Skin epidermis (tissue), 12 donors: ENCODE data around the gene KCNQ1.

ENCODE experiments used
- H3K27ac ChIP-seq, 21 experiments: fragments of 200-600 bp; sonication (generic) in 11 of 21; one replicate each; pipeline ENCODE4 v1.5.0; 2020; ENCODE audit warnings: mild to moderate bottlenecking in 3 of 21, inconsistent platforms in 2 of 21, moderate library complexity in 2 of 21
- H3K4me3 ChIP-seq, 7 experiments: fragments of 200-600 bp; sonication (generic) in 2 of 7; one replicate each; pipeline ENCODE4 v1.5.0; 2020; ENCODE audit warnings: inconsistent platforms in 2 of 7, mild to moderate bottlenecking in 2 of 7, moderate library complexity in 1 of 7

KCNQ1 gene

DNA sequence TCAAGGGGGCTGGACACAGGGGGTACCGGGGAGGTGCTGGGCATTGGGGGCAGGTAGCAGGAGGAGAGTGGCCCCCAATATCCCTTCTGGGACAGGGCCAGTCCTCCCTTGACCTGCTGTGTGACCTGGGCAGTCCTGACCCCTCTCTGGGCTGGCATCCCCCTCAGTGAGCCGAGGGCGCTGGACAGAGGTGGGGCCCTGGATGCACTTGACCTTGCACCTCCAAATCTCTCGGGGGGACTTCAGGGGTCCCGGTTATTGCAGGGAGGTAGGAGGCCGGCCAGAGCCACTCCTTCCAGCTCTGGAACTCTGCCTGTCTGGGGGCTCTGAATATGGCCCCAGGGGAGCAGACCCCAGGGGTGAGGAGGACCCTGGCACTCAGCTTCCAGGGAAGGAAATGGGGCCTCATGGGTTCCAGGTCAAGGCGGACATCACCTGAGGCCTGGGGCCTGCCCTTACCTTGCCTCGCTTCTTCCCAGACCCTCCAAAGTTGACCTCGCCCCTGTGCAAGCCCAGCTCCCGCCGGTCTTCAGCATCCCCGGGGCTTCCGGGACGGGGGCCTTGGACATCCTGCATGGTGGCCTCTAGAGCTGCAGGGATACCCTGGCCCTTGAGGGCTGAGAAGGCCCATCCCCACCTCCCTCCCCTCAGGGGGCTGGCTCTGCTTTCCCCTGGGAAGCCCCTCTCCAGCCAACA, 22.2 kb upstream of the KCNQ1 start:
- Histone ChIP-seq H3K4me3 (no peak overlapping the region), H3K27ac (no peak overlapping the region)

DNA sequence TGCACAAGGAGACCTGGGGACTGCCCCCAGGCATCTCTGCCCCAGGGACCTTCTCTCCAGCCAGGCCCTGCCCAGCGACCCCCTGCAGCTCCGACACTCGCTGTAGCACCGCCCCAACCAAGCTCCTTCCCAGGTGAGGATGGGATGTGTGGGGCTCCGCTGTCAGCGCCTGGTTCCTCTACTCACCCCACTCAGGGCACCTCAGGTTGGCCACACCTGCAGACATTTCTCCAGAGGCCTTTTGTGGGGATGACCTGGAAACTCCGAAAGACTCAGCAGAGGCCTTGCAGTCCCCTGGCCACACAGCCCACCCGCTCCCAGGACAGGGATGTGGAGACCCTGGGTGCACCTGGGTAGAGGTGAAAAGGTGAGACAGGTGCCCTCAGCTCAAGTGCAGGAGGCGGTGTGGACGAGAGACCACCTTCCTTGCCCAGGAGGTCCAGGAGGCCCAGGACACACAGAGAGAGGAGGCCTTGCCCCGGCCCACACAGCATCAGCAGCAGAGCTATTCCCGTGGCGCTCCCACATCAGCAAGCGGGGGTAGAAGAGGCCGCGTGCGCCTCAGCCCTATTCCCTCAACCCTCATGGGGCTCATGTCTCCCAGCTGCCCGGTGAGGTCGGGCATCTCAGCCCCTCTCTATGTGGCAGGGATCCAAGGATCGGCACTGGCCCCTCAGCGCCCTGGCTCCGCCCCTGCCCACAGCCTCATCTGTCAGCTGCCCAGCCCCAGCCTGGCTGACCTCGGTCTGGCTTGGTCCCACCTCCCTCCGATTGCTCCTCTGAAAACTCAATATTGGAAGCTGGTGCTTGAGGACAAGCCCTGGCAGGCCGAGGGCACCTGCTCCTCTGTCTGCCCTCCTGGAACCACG, 21.4 kb upstream of the KCNQ1 start:
- Histone ChIP-seq H3K27ac (no peak overlapping the region), H3K4me3 (no peak overlapping the region)

DNA sequence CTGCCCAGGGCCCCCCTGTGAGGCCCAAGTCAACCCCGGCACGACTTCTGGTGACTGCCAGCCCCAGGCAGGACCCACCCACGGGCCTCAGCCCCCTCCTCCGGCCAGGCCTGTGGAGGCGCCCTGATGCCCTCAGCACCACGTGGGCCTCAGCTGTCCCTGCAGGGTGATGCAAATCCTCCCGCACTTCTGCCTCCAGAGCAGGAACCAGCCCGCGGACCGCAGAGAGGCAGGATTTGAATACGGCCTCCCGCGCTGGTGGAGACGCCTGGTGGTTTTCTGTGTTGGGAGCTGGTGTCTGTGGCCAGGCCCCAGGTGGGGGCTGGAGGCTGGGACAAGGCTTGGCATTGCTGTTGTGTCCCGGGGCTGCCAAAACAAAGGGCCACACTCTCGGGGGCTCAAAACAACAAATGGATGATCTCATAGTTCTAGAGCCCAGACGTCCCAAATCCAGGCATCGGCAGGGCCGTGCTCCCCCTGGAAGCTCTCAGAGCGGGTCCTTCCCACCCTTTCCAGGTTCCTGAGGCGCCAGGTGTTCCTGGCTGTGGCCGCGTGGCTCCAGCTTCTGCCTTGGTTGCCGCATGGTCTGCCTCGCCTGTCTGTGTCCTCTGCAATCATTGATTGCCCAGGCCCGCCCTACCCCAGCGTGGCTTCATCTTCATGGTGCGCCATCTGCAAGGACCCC, 19.9 kb upstream of the KCNQ1 start:
- no peak overlapping the region for H3K27ac ChIP-seq

DNA sequence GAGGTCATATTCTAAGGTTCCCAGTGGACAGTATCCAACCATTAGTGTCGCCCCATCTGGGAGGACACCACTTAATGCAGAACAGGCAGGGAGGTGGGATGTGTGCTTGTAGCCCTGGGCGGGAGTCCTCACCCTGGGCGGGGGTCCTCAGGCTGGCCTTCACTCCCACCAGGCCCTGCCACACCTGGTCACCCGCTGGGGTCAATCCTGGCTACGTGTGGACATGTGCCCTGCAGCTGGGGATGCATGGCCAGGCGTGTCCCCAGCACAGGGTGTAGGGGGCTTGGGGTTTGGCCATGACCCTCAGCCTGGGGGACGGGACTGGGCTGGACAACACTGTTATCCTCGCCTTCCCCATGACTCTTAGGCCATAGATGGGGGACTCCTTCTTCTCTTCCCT, 19.3 kb upstream of the KCNQ1 start:
- Histone ChIP-seq H3K4me3 (no peak overlapping the region), H3K27ac (no peak overlapping the region)

More for the DNA sequence above, 19.9 kb upstream of the KCNQ1 start:
- no peak overlapping the region for H3K4me3 ChIP-seq

DNA sequence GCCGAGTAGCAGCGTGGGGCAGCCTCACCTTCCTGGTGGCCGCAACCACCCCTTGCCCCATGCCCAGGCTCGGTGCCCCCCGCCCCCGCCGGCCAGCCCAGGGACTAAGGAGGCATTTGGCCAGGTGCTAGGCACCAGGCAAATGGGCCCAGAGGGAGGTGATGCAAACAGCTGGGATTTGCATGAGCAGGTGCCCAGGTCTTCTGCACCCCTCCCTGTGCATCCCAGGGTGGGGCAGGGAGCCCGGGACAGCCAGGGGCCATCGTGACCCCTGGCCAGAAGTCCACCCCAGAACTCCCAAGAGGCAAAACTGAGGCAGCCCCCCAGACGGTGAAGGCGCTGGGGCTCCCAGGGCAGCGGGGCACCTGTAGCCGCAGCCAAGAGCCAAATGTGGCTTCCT, 18.6 kb upstream of the KCNQ1 start:
- Histone ChIP-seq H3K4me3 (no peak overlapping the region), H3K27ac (no peak overlapping the region)

DNA sequence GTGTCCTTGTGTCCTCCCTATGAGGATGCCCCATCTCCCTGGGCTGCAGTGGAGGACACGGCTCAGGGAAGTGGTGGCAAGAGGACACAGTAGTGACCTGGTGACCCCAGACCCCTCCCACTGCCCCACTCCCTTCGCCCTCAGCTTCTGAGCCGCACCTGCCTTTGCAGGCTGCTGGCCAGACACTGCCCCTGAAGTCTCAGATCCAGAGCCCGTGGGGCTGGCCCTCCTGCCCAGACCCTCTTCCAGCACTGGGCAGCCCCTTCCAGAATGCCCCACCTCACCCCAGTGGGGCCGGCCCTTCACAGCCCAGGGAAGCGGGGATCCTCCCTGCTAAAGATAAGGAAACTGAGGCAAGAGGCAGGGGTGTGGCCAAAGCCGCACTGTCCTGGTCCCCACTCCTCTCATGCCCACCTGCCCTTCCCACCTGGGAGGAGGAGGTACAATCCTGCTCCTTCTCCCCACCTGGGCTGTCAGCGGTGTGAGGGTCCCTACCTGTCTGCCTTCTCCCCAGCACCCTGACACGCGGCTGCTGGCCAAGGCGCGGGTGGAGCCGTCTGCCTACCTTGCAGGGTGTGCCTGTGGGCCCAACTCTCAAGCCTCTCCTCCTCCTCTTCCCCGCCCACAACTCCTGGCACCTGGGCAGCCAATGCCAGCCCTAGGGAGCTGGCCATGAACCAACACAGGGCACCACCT, 17.8 kb upstream of the KCNQ1 start:
- H3K27ac ChIP-seq: no peak overlapping the region

DNA sequence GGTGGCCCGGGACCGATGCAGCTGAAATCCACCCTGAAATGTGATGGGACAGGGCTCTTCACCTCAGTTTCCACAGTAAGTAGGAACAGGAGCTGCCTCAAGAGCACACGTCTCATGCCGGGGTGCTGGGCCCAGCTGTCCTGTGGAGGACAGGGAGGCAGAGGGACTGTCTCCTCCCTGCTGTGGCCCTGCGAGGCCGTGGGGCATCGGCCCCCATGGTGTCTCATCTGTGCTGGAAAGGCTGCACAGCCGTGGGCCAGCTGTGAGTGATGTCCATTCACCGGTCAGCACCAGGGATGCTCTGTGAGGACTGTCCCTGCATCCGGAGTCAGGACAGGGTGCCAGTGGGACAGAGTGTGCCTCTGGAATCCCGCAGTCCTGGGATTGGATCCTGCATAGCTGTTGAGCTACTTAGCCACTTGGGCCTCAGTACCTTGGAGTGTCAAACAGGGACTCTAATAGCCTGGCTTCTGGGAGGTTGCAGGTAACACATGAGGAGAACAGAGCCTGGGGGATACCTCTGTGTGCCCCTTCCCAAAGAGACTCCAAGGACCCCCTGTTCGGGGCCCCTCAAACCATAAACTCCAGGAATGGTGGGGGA, 17.0 kb upstream of the KCNQ1 start:
- H3K27ac ChIP-seq: no peak overlapping the region
- H3K4me3 ChIP-seq: no peak overlapping the region

More for the DNA sequence above, 17.8 kb upstream of the KCNQ1 start:
- no peak overlapping the region for H3K4me3 ChIP-seq

DNA sequence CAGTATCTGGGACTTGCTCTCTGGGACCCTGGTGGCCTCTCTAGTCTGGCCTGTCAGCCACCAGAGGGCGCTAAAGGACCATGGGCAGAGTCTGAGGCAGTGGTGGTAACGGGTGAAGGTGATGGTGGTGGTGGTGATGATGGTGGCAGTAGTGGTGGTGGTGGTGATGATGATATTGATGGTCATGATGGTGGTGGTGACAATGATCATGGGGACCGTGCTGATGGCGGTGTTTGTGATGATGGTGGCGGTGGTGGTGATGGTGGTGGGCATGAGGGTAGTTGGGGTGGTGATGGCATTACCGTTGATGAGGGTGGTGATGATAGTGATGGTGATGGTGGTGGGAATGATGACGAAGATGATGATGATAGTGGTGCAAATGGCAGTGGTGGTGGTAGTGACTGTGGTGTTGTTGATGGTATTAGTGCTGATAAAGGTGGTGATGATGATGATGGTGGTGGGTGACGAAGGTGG, 16.4 kb upstream of the KCNQ1 start:
- H3K27ac ChIP-seq: no peak overlapping the region
- no peak overlapping the region for H3K4me3 ChIP-seq

DNA sequence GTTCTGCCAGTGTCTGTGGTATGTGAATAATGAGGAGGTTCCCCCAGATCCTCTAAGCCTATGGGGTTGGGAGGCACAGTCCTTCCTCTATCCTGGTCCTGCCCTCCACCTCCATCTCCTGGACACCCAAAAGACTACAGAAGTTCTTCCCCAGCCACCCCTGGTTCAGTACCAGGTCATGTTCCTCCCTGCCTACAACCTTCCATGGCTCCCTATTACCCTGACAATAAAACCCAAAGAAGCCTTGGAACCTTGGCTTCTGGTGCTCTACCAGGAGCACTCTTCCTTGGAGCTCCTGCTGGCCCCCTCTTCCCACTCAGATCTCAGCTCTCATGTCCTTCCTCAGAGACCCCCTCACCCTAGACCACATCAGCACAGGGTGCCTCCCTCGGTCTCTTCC, 13.4 kb upstream of the KCNQ1 start:
- no peak overlapping the region for H3K27ac ChIP-seq
- H3K4me3 ChIP-seq: no peak overlapping the region

DNA sequence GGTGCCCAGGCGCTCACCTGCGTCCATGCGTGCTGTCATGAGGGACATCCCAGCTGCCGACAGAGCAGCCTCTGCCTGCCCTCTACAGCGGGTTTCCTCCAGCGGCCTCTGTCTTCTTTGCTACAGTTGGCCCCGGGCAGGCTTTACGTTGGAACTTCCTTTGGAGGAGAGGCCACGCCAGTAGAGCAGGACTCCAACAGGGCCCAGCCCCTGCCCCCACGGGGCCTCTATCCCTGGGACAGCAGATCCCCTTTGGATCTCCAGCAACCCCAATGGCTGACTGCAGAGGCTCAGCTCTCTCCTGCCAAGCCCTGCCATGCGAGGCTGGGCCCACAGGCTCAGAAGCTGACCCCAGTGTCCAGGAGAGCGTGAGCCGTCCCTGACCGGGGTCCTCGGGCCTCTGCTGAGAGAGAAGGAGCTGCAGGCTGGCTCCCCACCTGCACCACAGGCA, 12.6 kb upstream of the KCNQ1 start:
- no peak overlapping the region for H3K4me3 ChIP-seq
- H3K27ac ChIP-seq: no peak overlapping the region

DNA sequence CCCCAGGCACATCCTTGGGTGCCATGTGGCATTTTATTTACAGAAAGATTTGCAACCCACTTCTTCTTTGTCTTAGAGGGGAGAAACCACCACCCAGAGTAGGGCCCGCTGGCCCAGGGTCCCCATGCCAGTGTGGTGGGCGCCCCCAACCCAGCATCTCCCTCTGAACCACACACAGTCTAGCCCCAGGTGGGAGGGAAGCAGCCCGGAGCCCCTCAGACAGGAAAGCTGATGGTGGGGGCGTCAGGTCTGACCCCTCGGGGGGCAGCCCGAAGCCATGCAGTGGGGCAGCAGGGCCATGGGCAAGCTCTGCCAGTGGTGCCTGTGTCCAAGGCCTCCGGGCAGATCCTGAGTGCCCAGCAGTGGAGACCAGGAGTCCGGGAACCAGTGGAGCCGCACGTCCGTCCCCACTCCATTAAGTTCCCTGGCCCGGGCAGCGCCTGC, 12.2 kb upstream of the KCNQ1 start:
- no peak overlapping the region for H3K27ac ChIP-seq
- H3K4me3 ChIP-seq: no peak overlapping the region

DNA sequence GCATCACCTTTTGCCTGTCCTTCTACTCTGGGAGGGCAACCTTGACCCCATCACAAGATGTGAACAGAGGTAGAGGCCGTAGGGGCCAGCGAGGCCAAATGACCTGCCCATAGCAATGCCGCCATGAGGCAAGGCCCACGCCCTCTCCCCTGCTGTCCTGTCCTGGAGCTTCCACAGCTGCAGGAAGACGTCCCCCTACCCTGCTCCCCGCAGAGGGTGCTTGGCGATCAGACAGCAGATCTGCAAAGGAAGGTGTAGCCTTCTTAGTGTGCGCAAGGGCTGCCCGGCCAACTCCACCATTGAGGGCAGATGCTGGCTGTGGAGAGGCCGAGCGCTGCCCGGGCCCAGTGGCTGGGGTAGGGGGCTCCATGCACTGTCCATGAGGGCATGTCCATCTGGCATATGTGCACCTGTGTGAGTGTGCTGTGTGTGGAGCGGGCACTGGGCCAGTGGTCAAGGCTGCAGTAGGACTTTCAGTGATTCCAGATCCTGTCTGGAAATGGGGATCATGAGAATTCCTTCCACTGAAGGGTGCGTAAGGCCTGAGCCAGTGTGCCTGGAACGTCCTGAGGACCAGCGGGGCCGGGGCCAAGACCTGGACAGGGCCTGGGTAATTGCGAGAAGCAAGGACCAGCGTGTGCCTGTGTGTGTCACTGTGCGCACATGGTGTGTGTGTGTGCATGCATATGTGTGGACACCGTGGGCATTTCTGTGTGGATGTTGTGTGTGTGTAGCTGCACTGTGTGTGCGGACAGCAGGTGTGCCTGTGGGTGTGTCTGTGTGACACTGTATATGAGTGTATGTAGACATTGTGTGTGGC, 11.5 kb upstream of the KCNQ1 start:
- Histone ChIP-seq H3K27ac (no peak overlapping the region), H3K4me3 (no peak overlapping the region)

DNA sequence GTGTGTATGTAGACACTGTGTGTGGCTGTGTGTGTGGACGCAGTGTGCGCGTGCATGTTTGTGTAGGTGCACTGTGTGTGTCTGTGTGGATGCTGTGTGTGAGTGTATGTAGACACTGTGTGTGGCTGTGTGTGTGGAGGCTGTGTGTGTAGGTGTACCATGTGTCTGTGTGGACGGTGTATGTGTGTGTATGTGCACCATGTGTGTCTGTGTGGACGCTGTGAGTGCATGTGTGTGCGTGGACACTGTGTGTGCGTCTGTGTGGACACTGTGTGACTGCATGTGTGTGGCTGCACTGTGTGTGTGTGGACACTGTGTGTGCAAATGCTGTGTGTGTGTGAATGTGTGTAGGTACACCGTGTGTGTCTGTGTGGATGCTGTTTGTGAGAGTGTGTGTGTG, 10.8 kb upstream of the KCNQ1 start:
- Histone ChIP-seq H3K27ac (no peak overlapping the region), H3K4me3 (no peak overlapping the region)

DNA sequence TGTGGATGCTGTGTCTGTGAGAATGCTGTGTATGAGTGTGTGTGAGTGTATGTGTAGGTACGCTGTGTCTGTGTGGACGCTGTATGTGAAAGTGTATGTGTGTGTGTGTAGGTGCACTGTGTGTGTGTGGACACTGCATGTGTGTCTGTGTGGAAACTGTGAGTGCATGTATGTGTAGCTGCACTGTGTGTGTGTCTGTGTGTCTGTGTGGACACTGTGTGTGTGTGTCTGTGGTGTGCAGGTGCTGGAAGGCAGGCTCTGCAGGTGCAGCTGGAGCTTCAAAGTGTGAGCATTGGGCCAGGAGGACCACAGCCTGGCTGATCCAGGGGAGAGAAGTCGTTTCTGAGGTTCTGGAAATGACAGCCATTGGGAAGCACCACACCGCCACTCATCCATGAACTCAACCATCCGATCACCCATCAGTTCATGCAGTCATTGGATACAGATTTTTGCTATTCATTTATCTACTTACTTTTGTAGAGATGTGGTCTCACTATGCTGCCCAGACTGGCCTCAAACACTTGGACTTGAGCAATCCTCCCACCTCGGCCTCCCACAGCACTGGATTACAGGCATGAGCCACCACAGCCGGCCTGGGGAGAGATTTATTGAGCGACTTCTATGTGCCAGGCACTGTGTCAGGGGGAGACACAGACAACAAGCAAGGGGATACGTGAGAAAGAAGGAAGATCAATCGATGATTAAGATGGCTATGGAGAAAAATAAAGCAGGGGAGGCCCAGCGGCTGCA, 10.1 kb upstream of the KCNQ1 start:
- Histone ChIP-seq H3K4me3 (no peak overlapping the region), H3K27ac (no peak overlapping the region)

DNA sequence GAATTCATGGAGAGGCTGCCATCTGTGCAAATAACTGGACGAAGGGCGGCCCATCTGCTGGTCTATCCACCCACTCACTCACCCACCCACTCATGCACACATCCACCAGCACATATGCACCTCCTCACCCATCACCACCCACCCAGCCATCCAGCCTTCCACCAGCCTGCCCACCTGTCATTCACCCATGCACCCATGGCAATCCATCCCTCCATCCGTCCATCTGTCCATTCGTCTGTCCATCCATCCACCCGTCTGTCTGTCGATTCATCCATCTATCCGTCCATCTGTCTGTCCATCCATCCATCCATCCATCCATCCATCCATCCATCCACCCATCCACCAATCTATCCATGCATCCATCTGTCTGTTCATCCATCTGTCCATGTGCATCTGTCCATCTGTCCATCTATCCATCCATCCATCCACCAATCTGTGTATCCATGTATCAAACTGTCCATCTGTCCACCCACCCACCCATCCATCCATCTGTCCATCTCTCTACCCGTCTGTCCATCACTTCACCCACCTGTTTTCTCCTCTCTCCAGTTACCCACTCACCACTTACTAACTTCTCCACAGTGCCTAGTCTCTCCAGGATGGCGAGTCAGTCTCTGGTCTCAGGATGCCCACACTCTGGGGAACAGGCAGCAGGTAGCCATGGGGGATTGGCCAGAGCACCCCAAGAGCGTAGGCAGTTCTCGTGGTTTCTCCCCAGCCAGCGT, 9.4 kb upstream of the KCNQ1 start:
- Histone ChIP-seq H3K27ac (no peak overlapping the region), H3K4me3 (no peak overlapping the region)

DNA sequence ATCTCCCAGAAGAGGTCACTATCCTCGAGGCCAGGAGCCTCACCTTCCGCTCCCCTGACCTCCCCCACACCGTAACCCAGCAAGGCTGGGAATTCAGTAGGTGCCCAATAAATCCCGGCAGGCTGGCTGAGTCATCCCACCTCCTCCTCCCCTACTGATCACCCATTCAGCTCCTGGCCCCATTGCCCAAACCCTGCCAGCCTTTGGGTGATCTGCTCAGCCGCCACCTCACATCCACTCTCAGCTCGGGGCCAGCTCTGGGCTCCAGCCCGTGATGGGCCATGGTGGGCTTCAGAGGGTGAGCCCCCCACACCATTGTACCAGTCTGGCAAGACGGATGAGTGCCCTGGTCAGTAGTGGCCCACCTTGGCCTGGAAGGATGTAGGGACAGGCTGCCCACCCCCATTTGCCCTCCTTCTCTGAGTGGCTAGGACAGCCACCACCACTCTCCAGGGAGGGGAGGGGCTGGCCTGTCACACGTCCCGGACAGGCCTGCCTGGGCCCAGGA, 8.7 kb upstream of the KCNQ1 start:
- no peak overlapping the region for H3K4me3 ChIP-seq

DNA sequence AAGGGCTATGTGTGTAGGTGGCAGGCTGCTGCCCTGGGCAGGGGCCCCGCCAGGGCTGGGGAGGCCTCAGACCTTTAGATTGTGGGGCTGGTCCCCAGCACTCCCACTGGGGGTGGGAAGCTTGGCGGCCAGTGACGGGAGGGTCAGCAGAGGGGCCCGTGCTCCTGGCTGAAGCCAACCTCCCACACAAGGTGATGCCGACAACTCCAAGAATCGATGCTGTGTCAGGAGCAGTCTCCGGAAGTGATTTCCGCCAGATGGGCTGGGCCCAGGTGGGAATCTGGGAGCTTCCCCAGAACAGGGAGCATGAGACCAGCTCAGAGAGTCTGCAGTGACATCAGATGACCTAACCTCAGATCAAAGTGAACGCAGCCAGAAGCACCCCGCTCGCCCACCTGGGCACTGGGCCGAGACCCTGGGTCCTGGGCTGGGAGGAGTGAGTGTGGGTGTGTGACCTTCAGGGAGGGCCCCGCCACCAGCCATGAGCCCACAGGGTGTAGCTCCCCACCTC, 8.2 kb upstream of the KCNQ1 start:
- no peak overlapping the region for H3K4me3 ChIP-seq
- H3K27ac ChIP-seq: no peak overlapping the region

More for the DNA sequence above, 8.7 kb upstream of the KCNQ1 start:
- no peak overlapping the region for H3K27ac ChIP-seq
